ENCODE data around the gene FAM151A.
"Not testable (repeated sequence)": the region's sequence is repeated elsewhere in the genome, so short reads cannot be mapped to it uniquely, and the experiment has no call there.

FAM151A gene

GRCh38 chr1:54636461-54637446, 13.4 kb upstream of the FAM151A start:
- not testable (repeated sequence) for DNase-seq

GRCh38 chr1:54635804-54636203, 12.5 kb upstream of the FAM151A start:
- not testable (repeated sequence) for DNase-seq

- DNase-seq: no peak
Observed at GRCh38 chr1:54627196-54627595, 3.9 kb upstream of the FAM151A start.

- no peak for DNase-seq
Observed at GRCh38 chr1:54624466-54625464, 1.4 kb upstream of the FAM151A start.

- no peak for DNase-seq
Observed at GRCh38 chr1:54619749-54620148, 3.6 kb downstream of the FAM151A start.

- no peak for DNase-seq
Observed at GRCh38 chr1:54615531-54616279, 7.6 kb downstream of the FAM151A start.

- DNase-seq: no peak
Observed at GRCh38 chr1:54614563-54614962, 8.8 kb downstream of the FAM151A start.

- no peak for DNase-seq
Observed at GRCh38 chr1:54614024-54614423, 9.3 kb downstream of the FAM151A start.

GRCh38 chr1:54611621-54612020, 11.7 kb downstream of the FAM151A start:
- DNase-seq: no peak

- no peak for DNase-seq
Observed at GRCh38 chr1:54610601-54611580, 12.4 kb downstream of the FAM151A start.

- DNase-seq: no peak
Observed at GRCh38 chr1:54610048-54610447, 13.3 kb downstream of the FAM151A start.

- DNase-seq: no peak
Observed at GRCh38 chr1:54609301-54609921, 13.9 kb downstream of the FAM151A start.

GRCh38 chr1:54608566-54609230, 14.6 kb downstream of the FAM151A start:
- no peak for DNase-seq

GRCh38 chr1:54607821-54608565, 15.3 kb downstream of the FAM151A start:
- DNase-seq: no peak

GRCh38 chr1:54606990-54607325, 16.4 kb downstream of the FAM151A start:
- no peak for DNase-seq

- no peak for DNase-seq
Observed at GRCh38 chr1:54606096-54606989, 17.0 kb downstream of the FAM151A start.

- DNase-seq: peak in 1 of 2 donors; percentile 21
Observed at GRCh38 chr1:54604572-54605370, 18.6 kb downstream of the FAM151A start.

GRCh38 chr1:54604051-54604450, 19.3 kb downstream of the FAM151A start:
- no peak for DNase-seq

Data from CD4-positive, alpha-beta T cell treated with Interferon alpha-2 for 1 hour (primary cell).